Measurements from ENCODE around the gene DNAI7. TPM values are rescaled to one million over a fixed set of nuclear protein-coding genes. Genes with fewer than 3 reads are reported as not detected.

DNAI7 gene
- total RNA-seq, 2 experiments from 2014 or later: not detected

DNA sequence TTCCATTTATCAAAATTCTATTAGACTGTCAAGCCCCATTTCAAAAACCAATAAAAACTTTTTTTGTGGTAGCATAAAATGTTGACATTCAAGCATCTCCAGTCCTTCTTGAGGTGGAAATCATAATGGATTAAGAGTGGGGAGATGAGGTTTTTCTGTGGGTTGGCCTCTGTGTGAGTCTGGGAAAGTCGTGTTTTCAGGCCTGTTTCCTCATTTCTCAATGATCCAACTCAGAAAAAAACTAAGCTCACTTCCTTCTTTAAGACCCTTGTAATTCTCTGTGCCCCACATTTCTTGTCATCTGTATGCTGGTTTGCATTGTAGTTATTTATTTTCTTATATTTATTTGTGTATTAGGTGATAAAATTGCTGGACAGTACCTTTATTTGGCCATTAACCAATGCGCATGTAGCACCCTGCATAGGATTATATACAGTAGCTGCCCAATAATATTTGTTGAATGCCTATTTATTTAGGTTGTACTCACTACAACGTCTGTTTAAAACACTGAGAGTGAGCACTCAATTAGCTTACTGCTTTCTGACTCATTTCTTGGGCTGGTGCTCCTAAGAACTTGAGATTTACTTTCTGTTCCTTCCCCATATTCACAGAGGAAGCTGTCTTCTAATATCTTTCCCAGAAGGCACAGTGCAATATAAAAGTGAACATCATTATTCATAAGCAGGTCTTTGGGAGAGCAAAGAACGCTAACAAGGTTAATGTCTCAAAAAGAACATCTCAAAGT, 121.9 kb downstream of the DNAI7 start:
- no peak overlapping the region for H3K4me3 Mint-ChIP-seq
- ChIA-PET CTCF (no interaction called here), POLR2A (interaction anchor here (1.2 kb wide), 1 partner anchor 20 kb away, joined by 4 read pairs; no protein-coding TSS in a partner anchor)
- ATAC-seq: no peak
- intact Hi-C loops (cut with DNase I, micrococcal nuclease): no loop called here
- DNase-seq: no peak
- H3K27ac Mint-ChIP-seq: no peak overlapping the region
- H3K4me1 Mint-ChIP-seq: peaks cover 31% of the 10 kb centered on the region
- H3K27me3 Mint-ChIP-seq: no peaks in the 10 kb centered on the region
- H3K9me3 Mint-ChIP-seq (ENCODE audit: low read depth): no peaks in the 10 kb centered on the region
- H3K36me3 Mint-ChIP-seq (ENCODE audit: low read depth): peaks cover 41% of the 10 kb centered on the region

- no peak for DNase-seq
- POLR2A ChIA-PET: interaction anchor here (0.7 kb wide), 1 partner anchor 1080 kb away, joined by 6 read pairs; no protein-coding TSS in a partner anchor
- Mint-ChIP-seq H3K4me1 (peaks cover 35% of the 10 kb centered on the region), H3K36me3 (ENCODE audit: low read depth) (peaks cover 51% of the 10 kb centered on the region), H3K27ac (no peak overlapping the region), H3K27me3 (no peaks in the 10 kb centered on the region), H3K4me3 (no peak overlapping the region), H3K9me3 (ENCODE audit: low read depth) (no peaks in the 10 kb centered on the region)
- intact Hi-C loops (cut with DNase I, micrococcal nuclease): no loop called here
- CTCF ChIA-PET: interaction anchor here (0.7 to 1.1 kb wide), 2 partner anchors 7 to 11 kb away, joined by 3 to 4 read pairs; no protein-coding TSS in a partner anchor
- ATAC-seq: no peak
Observed at GRCh38 chr12:25071366-25071765, 123.6 kb downstream of the DNAI7 start.

DNA sequence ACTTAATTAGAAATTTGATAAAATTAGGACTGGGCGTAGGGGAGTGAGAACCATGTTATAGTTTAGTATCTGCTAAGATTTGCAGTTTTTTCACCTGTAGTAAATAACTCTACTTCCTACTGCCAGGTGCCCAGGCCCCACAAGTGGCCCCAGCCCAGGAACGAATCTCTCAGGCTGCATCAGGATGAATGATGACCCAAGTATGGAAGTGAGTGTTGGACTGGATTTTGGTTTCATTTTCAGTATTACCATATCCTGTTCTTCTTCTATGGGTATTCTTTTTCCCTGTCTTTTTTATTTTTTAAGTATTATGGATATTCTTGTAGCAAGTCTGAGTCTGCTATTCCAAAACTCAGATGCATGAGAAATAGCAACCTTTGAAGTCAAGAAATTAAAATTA, 125.7 kb downstream of the DNAI7 start:
- intact Hi-C loops (cut with DNase I, micrococcal nuclease): no loop called here
- no peaks in the 10 kb centered on the region for H3K27me3 Mint-ChIP-seq
- ChIA-PET CTCF (no interaction called here), POLR2A (no interaction called here)
- peak; percentile 58 for ATAC-seq
- H3K4me1 Mint-ChIP-seq: peaks cover 28% of the 10 kb centered on the region
- H3K36me3 Mint-ChIP-seq (ENCODE audit: low read depth): peaks cover 56% of the 10 kb centered on the region
- peak overlapping the region; percentile 57 for H3K27ac Mint-ChIP-seq
- H3K4me3 Mint-ChIP-seq: no peak overlapping the region
- DNase-seq: no peak
- H3K9me3 Mint-ChIP-seq (ENCODE audit: low read depth): no peaks in the 10 kb centered on the region

- H3K27ac Mint-ChIP-seq: no peak overlapping the region
- ATAC-seq (no peak), DNase-seq (no peak)
- peaks cover 39% of the 10 kb centered on the region for H3K4me1 Mint-ChIP-seq
- H3K27me3 Mint-ChIP-seq: no peaks in the 10 kb centered on the region
- intact Hi-C loops (cut with DNase I, micrococcal nuclease): no loop called here
- H3K36me3 Mint-ChIP-seq (ENCODE audit: low read depth): peaks cover 55% of the 10 kb centered on the region
- ChIA-PET POLR2A (interaction anchor here (1.6 kb wide), 1 partner anchor 13 kb away, joined by 3 read pairs; no protein-coding TSS in a partner anchor), CTCF (no interaction called here)
- H3K9me3 Mint-ChIP-seq (ENCODE audit: low read depth): no peaks in the 10 kb centered on the region
- H3K4me3 Mint-ChIP-seq: no peak overlapping the region
Observed at GRCh38 chr12:25065035-25065434, 129.9 kb downstream of the DNAI7 start.

DNA sequence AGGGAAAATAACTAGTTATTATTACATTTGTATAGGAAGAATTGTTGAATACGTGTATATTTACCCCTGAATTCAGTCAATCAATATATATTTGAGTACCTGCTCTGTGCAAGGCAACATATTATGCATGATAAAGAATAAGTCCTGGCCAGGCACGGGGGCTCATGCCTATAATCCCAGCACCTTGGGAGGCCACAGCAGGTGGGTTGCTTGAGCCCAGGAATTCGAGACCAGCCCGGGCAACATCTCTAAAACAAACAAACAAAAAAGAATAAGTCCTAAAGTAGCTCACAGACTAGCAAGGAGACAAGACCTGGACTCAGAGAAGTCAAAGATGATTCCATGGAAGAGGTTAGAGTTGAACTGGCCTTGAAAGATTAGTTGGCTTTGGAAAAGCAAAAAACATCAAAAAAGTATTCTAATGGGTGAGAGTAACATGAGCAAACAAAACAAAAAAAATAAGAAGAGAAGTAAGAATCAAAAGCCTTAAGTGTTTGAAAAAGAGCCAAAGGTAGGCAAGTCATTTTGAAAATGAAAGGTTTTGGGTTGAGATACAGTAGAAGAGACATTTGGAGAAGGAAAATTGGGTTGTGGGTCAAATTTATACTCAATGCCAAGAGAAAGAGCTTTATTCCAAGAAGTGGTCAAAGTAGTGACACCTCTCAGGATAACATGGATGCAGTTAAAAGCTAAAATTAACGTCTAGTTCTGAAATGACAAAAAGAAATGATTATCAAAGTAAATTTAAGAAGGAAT, 130.9 kb downstream of the DNAI7 start:
- CTCF ChIA-PET: interaction anchor here (0.7 kb wide), 1 partner anchor 91 kb away, joined by 3 read pairs; no protein-coding TSS in a partner anchor

DNA sequence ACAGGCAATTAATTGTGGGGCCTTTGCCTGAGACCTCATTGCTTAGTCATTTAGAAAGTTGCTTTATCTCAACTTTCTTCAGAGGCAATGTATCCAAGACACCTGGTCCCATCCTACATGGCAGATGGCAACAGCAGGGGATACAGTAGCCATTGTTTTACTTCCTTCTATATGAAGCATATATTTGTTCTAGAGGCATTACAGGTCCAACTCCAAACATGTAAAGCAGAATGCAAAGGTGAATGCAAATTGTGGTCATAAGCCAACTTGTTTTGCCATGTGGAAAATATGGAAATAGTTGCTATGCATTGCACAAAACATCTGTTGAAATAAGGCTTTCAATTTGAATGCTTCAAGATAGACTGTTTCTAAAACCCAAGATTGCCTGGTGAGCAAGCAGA, 136.3 kb downstream of the DNAI7 start:
- intact Hi-C loops (cut with DNase I, micrococcal nuclease): loop anchor here in 1 of 2 experiments (10.0 kb wide), 2 partner anchors 344 to 1686 kb away; no protein-coding TSS in a partner anchor
- DNase-seq: no peak
- Mint-ChIP-seq H3K27ac (no peak overlapping the region), H3K4me3 (no peak overlapping the region), H3K36me3 (ENCODE audit: low read depth) (peaks cover 11% of the 10 kb centered on the region), H3K9me3 (ENCODE audit: low read depth) (no peaks in the 10 kb centered on the region), H3K4me1 (peaks cover 63% of the 10 kb centered on the region), H3K27me3 (no peaks in the 10 kb centered on the region)
- no peak for ATAC-seq
- CTCF ChIA-PET: no interaction called here
- POLR2A ChIA-PET: no interaction called here

More for the DNA sequence above, 130.9 kb downstream of the DNAI7 start:
- Mint-ChIP-seq H3K27me3 (no peaks in the 10 kb centered on the region), H3K4me3 (no peak overlapping the region), H3K4me1 (peaks cover 39% of the 10 kb centered on the region), H3K27ac (no peak overlapping the region), H3K36me3 (ENCODE audit: low read depth) (peaks cover 46% of the 10 kb centered on the region), H3K9me3 (ENCODE audit: low read depth) (no peaks in the 10 kb centered on the region)
- intact Hi-C loops (cut with DNase I, micrococcal nuclease): no loop called here
- POLR2A ChIA-PET: interaction anchor here (0.7 to 1.6 kb wide), 2 partner anchors 11 to 12 kb away, joined by 3 to 4 read pairs; a partner anchor contains a TSS
- no peak for ATAC-seq
- no peak for DNase-seq

Other genes with a start within 250 kb of the DNAI7 start
- gene BCAT1, start 246.1 kb downstream of the DNAI7 start, total RNA-seq: 10 to 100 TPM; 27.9 to 40.0 TPM
- 10 to 100 TPM; 11.7 to 15.4 TPM for gene ETFRF1, start 77 bp upstream of the DNAI7 start, total RNA-seq
- gene KRAS, start 55.8 kb upstream of the DNAI7 start, total RNA-seq: 10 to 100 TPM; 11.3 to 15.4 TPM